ENCODE measurements around the gene IL4R. TPM values are rescaled to one million over a fixed set of nuclear protein-coding genes. Genes with fewer than 3 reads are reported as not detected.
"Not testable (repeated sequence)": the region's sequence is repeated elsewhere in the genome, so short reads cannot be mapped to it uniquely, and the experiment has no call there.

Gene IL4R
- total RNA-seq, 1 donor from 2014 or later: 33.2 TPM

DNA sequence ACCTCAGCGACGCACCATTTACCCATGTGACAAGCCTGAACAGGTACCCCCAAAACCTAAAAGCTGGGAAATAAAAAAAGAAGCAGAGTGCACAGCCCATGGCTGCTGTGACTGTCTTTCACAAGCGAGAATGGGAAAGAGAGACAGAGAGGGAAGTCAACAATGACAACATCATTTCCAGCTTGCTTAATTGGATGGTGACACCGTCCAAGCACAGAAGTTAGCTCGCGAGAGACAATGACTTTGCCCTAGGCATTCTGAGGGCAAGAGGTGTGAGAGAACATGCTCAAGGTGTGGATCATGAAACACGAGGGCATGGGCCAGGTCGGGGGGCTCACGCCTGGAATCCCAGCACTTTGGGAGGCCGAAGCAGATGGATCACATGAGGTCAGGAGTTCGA is 25.9 kb upstream of the IL4R start:
- no peak for DNase-seq (ENCODE audit: low read depth, low spot score)

DNA sequence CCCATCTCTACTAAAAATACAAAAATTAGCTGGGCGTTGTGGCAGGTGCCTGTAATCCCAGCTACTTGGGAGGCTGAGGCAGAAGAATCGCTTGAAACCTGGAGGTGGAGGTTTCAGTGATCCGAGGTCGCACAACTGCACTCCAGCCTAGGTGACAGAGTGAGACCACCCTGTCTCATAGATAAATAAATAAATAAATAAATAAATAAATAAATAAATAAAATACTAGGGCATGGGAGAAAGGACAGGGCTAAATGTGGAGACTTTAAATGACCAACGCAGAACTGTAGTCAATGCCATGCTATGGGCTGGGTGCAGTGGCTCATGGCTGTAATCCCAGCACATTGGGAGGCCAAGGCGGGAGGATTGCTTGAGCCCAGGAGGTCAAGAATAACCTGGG is 25.5 kb upstream of the IL4R start:
- not testable (repeated sequence) for DNase-seq (ENCODE audit: low read depth, low spot score)

DNA sequence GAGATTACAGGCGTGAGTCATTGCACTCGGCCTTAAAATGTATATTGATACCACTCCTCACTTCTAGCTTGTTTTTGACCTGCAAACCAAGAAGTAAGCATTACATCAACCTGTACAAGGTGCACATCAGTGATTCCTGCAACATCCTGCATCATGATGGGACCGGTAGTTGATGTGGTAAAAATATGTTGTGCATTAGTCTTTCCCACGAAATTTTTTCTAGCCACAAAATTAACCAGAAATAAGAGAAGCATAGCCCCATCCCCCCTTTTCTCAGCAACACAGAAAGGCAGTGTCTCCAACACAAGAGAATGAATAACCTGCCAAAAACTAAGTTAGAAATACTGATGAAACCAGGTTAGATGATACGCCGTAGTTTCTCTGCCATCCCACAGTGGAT is 24.1 kb upstream of the IL4R start:
- no peak for DNase-seq (ENCODE audit: low read depth, low spot score)

DNA sequence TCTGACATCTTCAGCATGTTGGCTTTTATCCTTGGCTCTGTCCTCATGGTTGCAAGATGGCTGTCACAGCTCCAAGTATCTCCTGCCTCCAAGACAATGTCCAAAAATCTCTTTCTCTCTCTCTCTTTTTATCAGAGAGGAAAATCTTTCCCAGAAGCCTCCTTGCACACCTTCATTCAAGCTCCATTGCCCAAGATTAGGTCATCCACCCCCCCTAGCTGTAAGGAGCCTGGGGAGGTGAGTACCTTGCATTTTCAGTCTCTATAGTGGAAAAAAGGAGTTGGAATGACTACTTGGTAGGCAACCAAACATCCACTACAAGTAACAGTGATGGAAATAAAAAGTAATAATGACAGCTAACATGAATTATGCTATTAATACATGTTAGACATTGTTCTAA is 23.2 kb upstream of the IL4R start:
- DNase-seq (ENCODE audit: low read depth, low spot score): no peak

DNA sequence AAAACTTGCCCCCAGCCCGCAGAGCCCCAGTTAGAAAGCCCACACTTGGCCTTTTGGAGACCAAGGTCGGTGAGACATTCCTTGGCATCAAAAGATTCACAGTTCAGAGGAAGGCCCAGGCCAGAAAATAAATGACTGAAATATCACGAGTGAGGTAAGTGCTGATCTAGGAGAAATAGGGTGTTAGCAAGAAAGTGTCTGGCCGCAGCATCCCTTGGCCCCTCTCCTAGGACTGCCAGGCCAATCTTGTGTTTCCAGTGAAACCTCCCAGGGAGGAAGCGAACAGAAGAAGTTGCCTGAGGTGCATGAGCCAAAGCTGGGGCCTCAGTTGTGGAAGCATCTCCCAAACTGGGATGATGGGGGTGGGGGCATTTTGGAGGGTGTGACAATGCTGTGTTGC is 22.7 kb upstream of the IL4R start:
- no peak for DNase-seq (ENCODE audit: low read depth, low spot score)

DNA sequence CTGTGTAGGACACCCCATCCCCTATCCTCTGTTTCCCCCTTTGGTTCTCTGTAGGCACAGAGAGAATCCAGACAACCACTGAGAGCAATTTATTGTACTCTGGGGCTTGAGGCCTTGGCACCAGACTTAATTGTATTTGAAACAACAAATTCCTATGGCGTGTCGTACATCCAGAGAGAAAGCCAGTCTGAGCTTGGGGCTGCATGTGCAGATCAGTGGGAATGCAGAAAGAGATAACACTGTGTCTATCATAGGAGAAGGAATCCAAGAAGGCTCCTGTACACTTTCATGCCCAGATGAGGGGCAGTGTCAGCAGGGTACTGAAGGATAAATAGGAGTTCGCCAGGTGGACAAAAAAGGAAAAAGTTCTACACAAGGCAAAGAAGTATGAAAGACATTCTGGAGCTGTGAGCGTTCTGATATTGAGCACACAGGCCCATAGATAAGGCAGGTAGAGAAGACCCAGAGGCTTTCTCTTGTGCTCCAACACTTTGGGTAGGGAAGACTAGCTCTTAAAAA is 22.0 kb upstream of the IL4R start:
- no peak for DNase-seq (ENCODE audit: low read depth, low spot score)

DNA sequence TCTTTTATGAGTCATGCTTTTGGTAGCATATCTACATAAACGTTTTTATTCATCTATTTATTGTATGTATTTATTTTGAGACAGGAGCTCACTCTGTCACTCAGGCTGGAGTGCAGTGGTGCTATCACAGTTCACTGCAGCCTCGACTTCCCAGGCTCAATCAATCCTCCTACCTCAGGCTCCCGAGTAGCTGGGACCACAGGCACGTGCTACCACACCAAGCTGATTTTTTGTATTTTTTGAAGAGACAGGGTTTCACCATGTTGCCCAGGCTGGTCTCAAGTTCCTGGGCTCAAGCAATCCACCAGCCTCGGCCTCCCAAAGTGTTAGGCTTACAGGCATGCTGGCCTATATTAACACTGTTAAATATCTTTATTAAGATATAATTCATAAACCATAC is 20.4 kb upstream of the IL4R start:
- no peak for DNase-seq (ENCODE audit: low read depth, low spot score)

DNA sequence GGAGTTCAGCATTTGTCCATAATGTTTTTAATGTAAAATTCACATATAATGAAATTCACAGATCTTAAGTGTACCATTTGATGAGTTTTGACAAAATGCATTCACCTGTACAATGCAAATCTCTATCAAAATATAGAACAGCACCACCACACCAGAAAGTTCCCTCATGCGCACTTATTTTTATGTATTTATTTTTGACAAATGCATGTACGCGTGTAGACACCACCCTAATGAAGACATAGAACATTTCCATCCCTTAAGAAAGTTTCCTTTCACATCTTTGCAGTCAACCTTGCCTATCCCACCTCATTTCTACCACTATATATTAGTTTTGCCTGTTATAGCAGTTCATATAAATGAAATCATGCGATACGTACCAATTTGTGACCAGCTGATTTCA is 15.6 kb upstream of the IL4R start:
- no peak for DNase-seq (ENCODE audit: low read depth, low spot score)

DNA sequence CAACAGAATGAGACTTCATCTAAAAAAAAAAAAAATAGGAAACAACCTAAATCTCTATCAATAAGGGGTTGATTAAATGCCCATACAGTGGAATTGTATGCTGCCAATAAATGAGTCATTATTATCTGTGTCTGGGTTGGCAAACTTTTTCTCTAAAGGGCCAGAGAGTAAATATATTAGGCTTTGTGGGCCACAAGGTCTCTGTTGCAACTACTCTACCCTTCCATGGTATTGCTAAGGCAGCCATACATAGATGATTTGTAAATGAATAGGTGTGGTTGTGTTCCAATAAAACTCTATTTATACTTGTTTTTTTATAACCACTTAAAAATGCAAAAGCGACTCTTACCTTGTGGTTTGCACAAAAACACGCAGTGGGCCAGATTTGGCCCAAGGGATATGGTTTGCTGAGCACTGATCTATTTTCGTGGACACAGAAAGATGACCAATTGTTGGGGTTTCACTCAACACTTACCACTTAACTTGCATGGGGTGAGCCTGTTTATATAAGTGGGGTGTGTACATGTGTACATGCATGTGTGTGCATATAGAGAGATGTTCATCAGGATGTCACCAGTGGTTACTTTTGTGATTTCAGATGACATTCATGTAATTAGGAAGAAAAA is 12.4 kb upstream of the IL4R start:
- no peak for DNase-seq (ENCODE audit: low read depth, low spot score)

DNA sequence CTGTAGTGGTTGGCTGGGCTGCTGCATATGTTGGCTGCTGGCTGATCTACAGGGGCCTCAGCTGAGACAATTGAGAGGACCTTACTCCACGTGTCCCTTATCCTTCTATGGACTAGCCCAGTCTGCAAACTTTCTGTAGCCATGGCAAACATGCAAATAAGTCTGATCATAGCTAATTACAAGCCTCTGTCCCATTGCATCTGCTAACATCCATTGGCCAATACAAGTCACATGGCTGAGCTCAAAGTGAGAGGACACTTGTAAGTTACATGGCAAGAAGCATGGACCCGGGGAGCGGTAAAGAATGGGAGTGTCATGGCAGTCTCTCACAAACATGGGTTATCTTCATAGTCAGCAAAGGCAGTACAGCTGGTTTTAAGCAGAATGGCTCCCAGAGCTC is 11.6 kb upstream of the IL4R start:
- DNase-seq (ENCODE audit: low read depth, low spot score): no peak

DNA sequence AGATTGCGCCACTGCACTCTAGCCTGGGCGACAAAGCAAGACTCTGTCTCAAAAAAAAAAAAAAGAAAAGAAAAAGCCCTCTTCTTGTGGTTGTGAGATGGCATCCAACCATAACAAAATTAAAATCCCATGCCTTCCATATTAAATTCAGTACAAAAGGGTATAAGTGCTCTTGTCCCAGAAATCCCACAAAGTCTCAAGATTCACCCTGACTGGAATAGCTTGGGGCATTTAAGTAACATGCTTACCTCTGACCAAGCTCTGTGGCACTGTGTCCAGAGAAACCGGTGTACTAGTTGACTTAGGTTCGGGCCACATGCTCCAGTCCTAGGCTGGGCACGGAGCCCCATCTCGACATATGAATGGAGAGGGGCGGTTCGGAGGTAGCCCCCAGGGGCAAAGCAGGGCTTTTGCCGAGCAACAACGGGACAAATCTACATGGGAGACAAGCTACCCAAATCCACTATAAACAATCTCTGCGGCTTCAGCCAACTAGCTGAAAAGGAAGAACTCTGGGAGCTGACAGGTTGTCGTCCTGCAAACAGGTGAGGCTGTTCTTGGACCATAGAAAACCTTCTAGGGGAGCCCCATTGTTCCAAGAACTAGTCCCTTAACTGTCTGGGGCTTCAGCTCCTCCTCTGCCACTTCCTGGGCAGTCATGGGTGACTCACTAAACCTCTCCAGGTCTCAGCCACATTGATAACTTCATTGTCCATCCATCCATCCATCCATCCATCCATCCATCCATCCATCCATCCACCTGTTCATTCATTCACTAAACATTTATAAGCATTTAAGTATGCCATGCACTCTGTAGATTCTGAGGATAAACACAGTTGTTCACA is 10.3 kb upstream of the IL4R start:
- no peak for DNase-seq (ENCODE audit: low read depth, low spot score)

DNA sequence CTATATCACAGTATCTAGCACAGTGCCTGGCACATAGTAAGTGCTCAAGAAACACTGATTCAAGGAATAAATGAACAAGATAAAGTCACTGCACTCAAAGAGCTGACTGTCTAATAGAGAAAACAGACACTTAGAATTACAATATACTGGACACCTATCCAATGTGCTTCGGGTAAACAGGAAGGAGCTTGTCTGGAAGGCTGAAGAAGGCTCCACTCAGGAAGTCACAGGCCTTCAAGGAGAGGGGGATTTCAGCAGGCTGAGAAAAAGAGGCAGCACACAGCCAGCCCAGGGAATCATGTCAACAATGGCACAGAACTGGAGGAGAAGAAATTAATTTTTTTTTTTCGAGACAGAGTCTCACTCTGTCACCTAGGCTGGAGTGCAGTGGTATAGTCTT is 9.7 kb upstream of the IL4R start:
- no peak for DNase-seq (ENCODE audit: low read depth, low spot score)

DNA sequence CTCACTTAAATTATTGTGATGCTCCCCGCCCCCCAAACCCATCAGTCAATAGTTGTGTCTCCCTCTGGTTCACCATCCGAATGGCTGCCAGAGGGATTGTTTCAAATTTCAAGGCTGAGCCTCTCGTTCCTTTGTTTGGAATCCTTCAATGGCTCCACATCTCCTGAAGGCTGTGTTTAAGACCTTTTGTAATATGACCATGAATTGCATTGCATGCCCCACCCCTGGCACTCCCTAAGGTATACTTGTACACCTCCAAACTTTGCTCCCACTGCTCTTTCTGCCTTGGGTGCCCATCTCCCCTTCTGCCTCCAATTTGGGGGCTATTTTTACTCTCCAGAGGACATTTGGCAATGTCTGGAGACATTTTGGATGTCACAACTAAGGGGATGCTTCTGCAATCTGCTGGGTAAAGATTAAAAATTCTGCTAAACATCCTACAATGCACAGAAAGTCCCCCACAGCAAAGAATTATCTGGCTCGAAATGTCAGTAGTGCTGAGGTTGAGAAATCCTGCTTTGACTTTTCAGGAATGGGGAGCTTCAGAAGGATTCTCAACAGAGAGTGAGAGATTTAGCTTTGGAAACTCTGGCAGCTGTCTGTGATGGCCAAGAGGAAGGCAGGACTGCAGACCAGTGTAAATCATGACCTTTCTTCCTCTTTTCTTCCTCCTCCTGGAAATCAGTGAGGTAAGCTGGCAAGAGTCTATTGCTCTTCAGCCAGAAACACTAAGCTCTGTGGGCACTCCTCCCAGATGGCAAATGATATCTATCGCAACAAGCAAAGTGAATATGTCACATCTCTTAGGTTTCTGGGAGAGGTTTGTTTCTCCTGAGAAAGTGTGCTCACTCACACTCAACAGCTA is 8.7 kb upstream of the IL4R start:
- no peak for DNase-seq (ENCODE audit: low read depth, low spot score)

DNA sequence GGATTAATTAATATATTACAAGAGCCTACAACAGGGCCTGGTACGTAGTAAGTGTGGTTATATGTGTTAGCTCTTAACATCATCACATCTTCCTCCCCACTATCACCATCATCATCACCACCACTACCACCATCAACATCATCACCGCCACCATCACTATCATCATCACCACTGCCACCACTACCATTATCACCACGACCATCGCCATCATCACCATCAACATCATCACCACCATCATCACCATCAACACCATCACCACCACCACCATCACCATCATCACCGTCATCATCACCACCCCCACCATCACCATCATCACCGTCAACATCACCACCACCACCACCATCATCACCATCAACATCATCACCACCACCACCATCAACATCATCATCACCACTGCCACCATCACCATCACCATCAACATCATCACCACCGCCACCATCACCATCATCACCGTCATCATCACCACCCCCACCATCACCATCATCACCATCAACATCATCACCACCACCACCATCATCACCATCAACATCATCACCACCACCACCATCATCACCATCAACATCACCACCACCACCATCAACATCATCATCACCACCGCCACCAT is 7.8 kb upstream of the IL4R start:
- no peak for DNase-seq (ENCODE audit: low read depth, low spot score)

DNA sequence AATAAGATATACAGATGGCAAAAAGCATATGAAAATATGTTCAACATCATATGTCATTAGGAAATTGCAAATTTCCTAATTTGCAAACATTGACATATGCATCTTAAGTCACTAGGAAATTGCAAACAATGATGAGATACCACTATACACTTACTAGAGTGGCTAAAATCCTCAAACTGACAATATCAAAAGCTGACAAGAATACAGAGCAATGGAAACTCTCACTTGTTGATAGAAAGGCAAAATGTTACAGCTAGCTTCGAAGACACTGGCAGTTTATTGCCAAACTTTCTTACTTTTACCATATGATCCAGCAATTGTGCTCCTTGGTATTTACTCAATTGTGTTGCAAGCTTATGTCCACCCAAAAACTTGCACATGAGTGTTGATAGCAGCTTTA is 5.0 kb upstream of the IL4R start:
- DNase-seq (ENCODE audit: low read depth, low spot score): no peak

DNA sequence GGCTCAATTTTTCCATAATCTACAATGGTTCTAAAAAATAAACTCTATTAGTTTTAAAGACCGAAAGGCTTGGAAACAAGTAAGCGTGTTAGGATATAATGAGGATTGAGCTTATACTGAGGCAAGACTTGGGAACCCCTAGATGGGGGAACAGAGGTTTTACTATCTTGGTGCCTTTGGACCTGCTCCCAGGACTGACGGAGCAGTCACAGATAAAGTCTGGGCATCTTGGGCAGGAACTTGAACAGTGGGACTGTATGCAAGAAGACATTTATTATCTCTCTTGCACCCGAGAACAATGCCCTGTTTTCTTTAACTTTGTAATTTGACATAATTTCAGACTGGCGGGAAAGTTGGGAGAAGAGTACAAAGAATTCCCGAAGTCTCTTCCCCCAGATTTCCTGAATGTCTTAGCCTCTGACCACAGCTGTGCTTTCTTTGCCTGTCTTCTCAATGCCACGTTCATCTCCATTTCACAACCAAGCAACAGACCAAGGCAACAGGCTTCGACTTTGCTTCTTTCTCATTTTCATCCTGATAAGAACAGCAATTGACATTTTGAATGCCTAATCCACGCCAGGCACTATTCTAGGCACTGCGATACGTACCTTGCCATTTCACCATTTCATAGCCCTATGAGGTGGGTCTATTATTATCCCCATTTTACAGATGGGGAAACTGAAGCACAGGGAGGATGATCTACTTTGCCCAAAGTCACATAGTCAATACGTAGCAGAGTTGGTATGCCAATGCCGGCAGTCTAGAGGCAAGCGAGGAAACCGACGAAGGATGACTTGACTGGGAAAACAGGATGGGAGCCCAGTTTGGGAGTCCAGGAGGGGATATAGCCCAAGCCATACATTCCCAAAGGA is 3.0 kb upstream of the IL4R start:
- no peak for DNase-seq (ENCODE audit: low read depth, low spot score)

DNA sequence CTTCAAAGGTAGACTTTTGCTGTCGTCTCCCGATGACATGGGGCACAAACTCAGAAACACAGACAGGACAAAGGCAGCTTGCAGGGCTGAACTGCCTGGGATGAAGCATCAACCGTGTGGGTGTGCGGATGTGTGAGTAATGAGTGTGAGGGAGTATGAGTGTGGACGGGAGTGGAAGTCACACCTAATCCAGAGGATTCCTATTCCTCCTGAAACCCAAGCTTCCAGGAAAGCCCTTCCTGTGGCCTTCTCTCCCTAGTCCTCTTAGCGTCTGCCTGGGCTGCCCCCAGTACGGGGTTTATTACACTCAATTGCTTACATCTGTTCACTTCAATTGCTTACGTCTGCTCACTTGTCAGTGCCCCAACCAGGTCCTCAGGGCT is 2.3 kb upstream of the IL4R start:
- DNase-seq (ENCODE audit: low read depth, low spot score): no peak

DNA sequence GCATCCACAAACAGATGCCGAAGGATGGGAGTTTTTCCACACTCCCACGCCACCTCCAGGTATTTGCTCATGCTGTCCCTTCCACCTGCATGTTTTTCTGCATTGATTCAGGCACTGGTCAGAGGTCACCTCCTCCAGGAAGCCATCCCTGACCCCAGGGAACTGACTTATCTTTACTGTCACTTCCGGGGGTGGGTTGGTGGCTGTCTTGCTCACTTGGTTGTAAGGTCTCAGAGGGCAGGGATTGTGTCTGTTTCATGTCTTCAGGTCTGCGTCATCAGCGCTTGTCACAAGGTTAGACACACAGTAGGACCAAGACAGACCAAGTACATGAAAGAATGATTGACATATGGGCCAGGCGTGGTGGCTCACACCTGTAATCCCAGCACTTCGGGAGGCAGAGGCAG is 1.9 kb upstream of the IL4R start:
- no peak for DNase-seq (ENCODE audit: low read depth, low spot score)

DNA sequence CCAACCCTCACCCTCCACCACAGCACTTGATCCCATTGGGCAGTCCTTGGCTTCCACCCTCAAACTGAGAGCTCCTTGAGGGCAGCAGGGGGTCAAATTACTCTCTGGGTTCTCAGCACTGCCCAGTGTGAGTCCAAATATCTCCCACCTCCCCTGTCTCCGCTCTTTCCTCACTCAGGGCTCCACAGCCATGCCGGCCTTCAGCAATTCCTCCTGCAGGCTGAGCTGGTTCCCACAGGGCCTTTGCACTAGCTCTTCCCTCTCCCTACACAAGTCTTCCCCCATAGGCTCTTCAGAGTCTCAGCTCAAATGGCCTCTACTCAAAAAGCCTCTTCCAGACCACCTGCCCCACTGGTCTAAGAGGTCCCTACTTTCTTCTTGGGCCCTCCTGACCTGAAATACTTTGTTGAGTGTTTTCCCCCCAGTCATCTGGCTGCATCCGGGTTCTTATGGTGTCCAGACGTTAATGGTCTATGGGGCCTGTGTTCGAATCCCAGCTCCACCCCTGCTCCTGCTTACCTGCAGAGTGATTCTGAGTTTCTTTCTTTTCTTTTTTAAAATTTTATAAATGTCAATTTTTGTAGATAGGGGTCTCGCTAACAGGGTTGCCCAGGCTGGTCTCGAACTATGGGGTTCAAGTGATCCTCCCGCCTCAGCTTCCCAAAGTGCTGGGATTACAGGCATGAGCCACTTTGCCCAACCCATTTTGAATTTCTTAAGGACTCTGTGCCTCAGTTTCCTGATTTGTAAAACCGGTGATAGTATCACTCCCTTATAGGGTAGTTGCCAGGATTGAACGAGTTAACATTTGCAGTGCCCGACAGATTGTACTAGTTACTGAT is 973 bp upstream of the IL4R start:
- no peak for DNase-seq (ENCODE audit: low read depth, low spot score)
